Hepatocyte (in vitro differentiated cells): Measurements from ENCODE around the gene MKRN2OS. TPM values are rescaled to one million over a fixed set of nuclear protein-coding genes. Genes with fewer than 3 reads are reported as not detected.
A peak's percentile ranks its signal among the peaks of the same experiment; 100 is the strongest.

ENCODE experiments used
- DNase-seq: peaks from one replicate; pipeline ENCODE4 v3.0.0-alpha.2; 2016; ENCODE audit warnings: low spot score
- H2AFZ ChIP-seq: fragments of 200-600 bp; sonication (generic); 2 replicates; pipeline ENCODE4 v1.6.0; 2016; ENCODE audit warnings: antibody characterized with exemption, mild to moderate bottlenecking
- H3K27ac ChIP-seq: fragments of 200-600 bp; sonication (generic); 2 replicates; pipeline ENCODE4 v1.5.1; 2016; ENCODE audit warnings: mild to moderate bottlenecking
- H3K27me3 ChIP-seq: fragments of 200-600 bp; sonication (generic); 2 replicates; pipeline ENCODE4 v1.6.1; 2016
- H3K36me3 ChIP-seq: fragments of 200-600 bp; sonication (generic); replicated peaks from 2 replicates; pipeline ENCODE4 v1.5.1; 2016; ENCODE audit warnings: low read depth; ENCODE audit not compliant: insufficient read depth
- H3K4me1 ChIP-seq: fragments of 200-600 bp; sonication (generic); 2 replicates; pipeline ENCODE4 v1.5.1; 2016; ENCODE audit warnings: mild to moderate bottlenecking, moderate library complexity; ENCODE audit not compliant: insufficient read depth
- H3K4me2 ChIP-seq: fragments of 200-600 bp; sonication (generic); 2 replicates; pipeline ENCODE4 v1.6.0; 2016
- H3K4me3 ChIP-seq: fragments of 200-600 bp; sonication (generic); 2 replicates; pipeline ENCODE4 v1.5.1; 2016; ENCODE audit warnings: mild to moderate bottlenecking
- H3K79me2 ChIP-seq: fragments of 200-600 bp; sonication (generic); 2 replicates; pipeline ENCODE4 v1.6.0; 2017; ENCODE audit warnings: mild to moderate bottlenecking
- H3K9me2 ChIP-seq: fragments of 200-600 bp; sonication (generic); replicated peaks from 2 replicates; pipeline ENCODE4 v1.6.0; 2017; ENCODE audit warnings: mild to moderate bottlenecking; ENCODE audit not compliant: insufficient read depth
- H3K9me3 ChIP-seq: fragments of 200-600 bp; sonication (generic); 2 replicates; pipeline ENCODE4 v1.5.1; 2016; ENCODE audit warnings: low read depth, mild to moderate bottlenecking
- H4K20me1 ChIP-seq: fragments of 200-600 bp; sonication (generic); 2 replicates; pipeline ENCODE4 v1.6.0; 2016; ENCODE audit warnings: mild to moderate bottlenecking; ENCODE audit not compliant: insufficient read depth, poor library complexity, severe bottlenecking
- CTCF ChIP-seq: fragments of 200-600 bp; sonication (generic); IDR thresholded peaks from 2 replicates; pipeline ENCODE4 v1.5.1; 2016; ENCODE audit warnings: antibody characterized with exemption, mild to moderate bottlenecking; ENCODE audit not compliant: poor library complexity
- EZH2 ChIP-seq: fragments of 200-600 bp; sonication (generic); IDR thresholded peaks from 2 replicates; pipeline ENCODE4 v1.6.1; 2016; ENCODE audit warnings: antibody characterized with exemption, mild to moderate bottlenecking, borderline replicate concordance
- EZH2phosphoT487 ChIP-seq: fragments of 200-600 bp; sonication (generic); IDR thresholded peaks from one replicate; pipeline ENCODE4 v1.6.1; 2018; ENCODE audit warnings: antibody characterized with exemption, mild to moderate bottlenecking, low read depth, moderate library complexity; ENCODE audit not compliant: unreplicated experiment, severe bottlenecking
- WGBS: methylation state at CpG from one replicate; pipeline ENCODE4 v1.1.6; 2016; ENCODE audit warnings: low lambda C conversion rate; ENCODE audit errors: missing lambda C conversion rate; 5-methylcytosine and 5-hydroxymethylcytosine counted together
- polyA plus RNA-seq: library from polyadenylated mRNA; unstranded; fragments of >200 nt; fragmentation: Nextera tagmentation; extraction: Ambion mirVana; gene quantifications from 2 replicates; pipeline ENCODE4 v1.2.1, GENCODE V29; 2016
- total RNA-seq: library from RNA; depleted of rRNA; stranded (reverse); fragments of >200 nt; gene quantifications from 2 replicates; pipeline ENCODE4 v1.2.3, GENCODE V29; 2014

MKRN2OS gene
- total and polyA plus RNA-seq, 2 experiments from 2014 or later, result 3.0 to 3.3 TPM

- peak overlapping the region; percentile 91 for H2AFZ ChIP-seq
- peaks cover 3% of the 10 kb centered on the region for H3K27me3 ChIP-seq
- H3K9me3 ChIP-seq, result no peaks in the 10 kb centered on the region
- H3K4me2 ChIP-seq, result peak overlapping the region; percentile 86
- H4K20me1 ChIP-seq, result peaks cover 34% of the 10 kb centered on the region
- peak overlapping the region; percentile 25 for H3K4me3 ChIP-seq
- peak overlapping the region; percentile 99 for H3K27ac ChIP-seq
- peaks cover 40% of the 10 kb centered on the region for H3K79me2 ChIP-seq
- H3K4me1 ChIP-seq, result peaks cover 21% of the 10 kb centered on the region
- DNase-seq, result no peak
- TF ChIP-seq EZH2phosphoT487, result no peak
- no peak for TF ChIP-seq EZH2
- TF ChIP-seq CTCF, result no peak
- 12% methylated on average over 8 of the region's 8 CpGs for WGBS
- no peaks in the 10 kb centered on the region for H3K36me3 ChIP-seq
- H3K9me2 ChIP-seq, result no peaks in the 10 kb centered on the region
Measured at GRCh38 chr3:12556314-12556689, 11.0 kb upstream of the MKRN2OS start.

DNA sequence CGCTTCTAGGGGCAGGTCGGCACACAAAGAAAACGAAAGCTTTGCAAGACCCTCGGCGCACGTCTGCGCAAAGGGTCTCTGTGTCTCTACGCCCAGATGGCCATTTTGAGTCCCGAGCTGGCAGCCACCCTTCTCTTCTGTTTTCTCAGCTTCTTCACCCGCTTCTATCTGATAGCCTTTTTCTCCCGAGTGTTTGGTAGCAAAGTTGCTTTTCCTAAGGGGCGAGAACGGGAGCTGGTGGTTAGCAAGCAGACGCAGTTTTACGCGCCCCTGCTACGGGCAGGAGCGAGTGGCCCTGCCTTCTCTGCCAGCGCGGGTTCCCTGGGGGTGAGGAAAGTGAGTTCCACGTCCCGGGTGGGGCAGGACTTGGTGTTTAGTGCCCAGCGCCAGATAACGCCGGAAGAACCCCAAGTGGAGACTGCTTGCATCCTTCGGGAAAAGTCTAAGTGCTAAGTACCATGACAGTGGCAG is 8.7 kb upstream of the MKRN2OS start:
- H3K27ac ChIP-seq, result no peak overlapping the region
- DNase-seq, result no peak
- no peak overlapping the region for H3K4me3 ChIP-seq
- no peaks in the 10 kb centered on the region for H3K9me3 ChIP-seq
- H3K36me3 ChIP-seq, result no peaks in the 10 kb centered on the region
- peaks cover 11% of the 10 kb centered on the region for H4K20me1 ChIP-seq
- WGBS, result 57% methylated on average over 26 of the region's 26 CpGs
- H3K79me2 ChIP-seq, result peaks cover 16% of the 10 kb centered on the region
- peaks cover 8% of the 10 kb centered on the region for H3K4me1 ChIP-seq
- TF ChIP-seq EZH2 (no peak), EZH2phosphoT487 (no peak), CTCF (no peak)
- H3K27me3 ChIP-seq, result peaks cover 3% of the 10 kb centered on the region
- peak overlapping the region; percentile 54 for H2AFZ ChIP-seq
- no peaks in the 10 kb centered on the region for H3K9me2 ChIP-seq
- peak overlapping the region; percentile 61 for H3K4me2 ChIP-seq

DNA sequence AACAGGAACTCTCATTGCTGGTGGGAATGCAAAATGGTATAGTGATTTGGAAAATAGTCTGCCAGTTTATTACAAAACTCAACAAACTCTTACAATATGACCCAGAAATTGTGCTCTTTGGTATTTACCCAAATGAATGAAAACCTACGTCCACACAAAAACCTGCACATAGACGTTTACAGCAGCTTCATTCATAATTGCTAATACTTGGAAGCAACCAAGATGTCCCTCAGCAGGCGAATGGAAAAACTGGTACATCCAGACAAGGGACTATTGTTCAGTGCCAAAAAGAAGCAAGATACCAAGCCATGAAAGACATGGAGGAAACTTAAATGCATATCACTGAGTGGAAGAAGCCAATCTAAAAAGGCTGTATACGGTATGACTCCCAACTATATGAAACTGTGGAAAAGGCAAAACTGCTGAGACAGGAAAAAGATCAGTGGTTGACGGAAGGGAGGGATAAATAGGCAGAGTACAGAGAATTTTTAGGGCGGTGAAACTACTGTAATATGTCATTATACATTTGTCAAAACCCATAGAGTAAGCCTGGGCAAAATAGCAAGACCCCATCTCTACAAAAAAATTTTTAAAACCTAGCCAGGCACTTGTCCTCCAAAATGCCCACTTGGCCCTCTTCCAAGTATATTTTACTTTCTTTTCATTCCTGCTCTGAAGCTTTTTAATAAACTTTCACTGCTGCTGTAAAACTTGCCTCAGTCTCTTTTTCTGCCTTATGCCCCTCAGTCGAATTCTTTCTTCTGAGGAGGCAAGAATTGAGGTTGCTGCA is 4.9 kb upstream of the MKRN2OS start:
- Histone ChIP-seq H3K4me3 (no peak overlapping the region), H2AFZ (no peak overlapping the region), H3K4me2 (no peak overlapping the region), H3K9me3 (no peaks in the 10 kb centered on the region), H3K27ac (no peak overlapping the region), H3K27me3 (peaks cover 3% of the 10 kb centered on the region), H3K36me3 (no peaks in the 10 kb centered on the region), H3K9me2 (no peaks in the 10 kb centered on the region), H3K79me2 (no peaks in the 10 kb centered on the region), H4K20me1 (no peaks in the 10 kb centered on the region), H3K4me1 (no peaks in the 10 kb centered on the region)
- 81% methylated on average over 7 of the region's 7 CpGs for WGBS
- TF ChIP-seq EZH2phosphoT487 (no peak), CTCF (no peak), EZH2 (no peak)
- DNase-seq, result no peak
